Gastrocnemius medialis (tissue), 4 donors: ENCODE measurements around the gene DALRD3.

Experiments
- CTCF ChIP-seq, 5 experiments: fragments of 450-650 bp in 3 of 5; fragments of 200-600 bp in 2 of 5; sonication (generic) in 2 of 5; IDR thresholded peaks in 4 of 5; conservative IDR thresholded peaks in 1 of 5; 1 replicate in 4 of 5; 2 replicates in 1 of 5; pipeline ENCODE4 v1.5.1; 2016 to 2019; ENCODE audit warnings: antibody characterized with exemption in 5 of 5, mild to moderate bottlenecking in 3 of 5, moderate library complexity in 3 of 5
- POLR2A ChIP-seq, 2 donors: fragments of 450-650 bp; IDR thresholded peaks; one replicate each; pipeline ENCODE4 v1.6.1; 2017; ENCODE audit warnings: antibody characterized with exemption in 2 of 2, mild to moderate bottlenecking in 2 of 2, moderate library complexity in 2 of 2

DNA sequence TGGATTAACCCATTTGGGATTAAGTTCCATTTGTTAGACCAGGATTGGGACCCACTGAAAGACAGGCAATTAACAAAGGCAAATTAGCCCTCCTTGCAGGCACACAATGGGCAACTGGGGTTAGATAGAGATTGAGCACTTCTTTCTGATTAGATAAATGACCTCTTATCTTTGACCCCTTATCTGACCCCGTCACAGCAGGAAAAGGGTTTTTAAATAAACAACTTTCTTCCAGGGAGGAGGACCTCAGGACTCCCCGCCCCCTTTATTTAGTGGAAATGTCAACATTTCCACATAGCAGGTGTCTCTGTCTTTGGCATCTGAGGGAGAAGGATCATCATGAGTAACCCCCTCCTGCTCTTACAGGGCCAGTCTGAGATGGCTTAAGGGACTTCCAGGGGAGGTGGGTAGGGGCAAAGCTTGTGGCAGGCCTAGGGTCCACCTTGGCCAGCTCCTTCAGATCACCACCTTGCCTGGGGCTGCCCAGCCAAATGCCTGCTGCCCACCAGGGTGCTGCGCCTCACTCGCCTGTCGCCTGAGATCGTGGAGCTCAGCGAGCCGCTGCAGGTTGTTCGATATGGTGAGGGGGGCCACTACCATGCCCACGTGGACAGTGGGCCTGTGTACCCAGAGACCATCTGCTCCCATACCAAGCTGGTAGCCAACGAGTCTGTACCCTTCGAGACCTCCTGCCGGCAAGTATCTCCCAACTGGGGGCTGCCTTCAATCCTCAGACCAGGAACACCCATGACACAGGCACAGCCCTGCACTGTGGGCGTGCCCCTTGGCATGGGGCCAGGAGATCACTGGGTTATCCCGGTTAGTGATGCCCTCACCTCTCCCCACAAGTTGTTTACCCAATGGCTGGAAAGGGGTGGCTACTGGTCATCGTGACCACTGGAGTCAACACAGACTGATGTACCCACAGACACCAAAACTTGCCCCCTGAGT, 13.8 kb downstream of the DALRD3 start:
- TF ChIP-seq CTCF (IDR thresholded peaks at IDR 0.05 in 4 of 5, conservative IDR thresholded peaks at IDR 0.05 in 1 of 5) (no peak), POLR2A (IDR thresholded peaks at IDR 0.05) (no peak)
